Mucosa of stomach (tissue), 1 donor: ENCODE data around the gene STK39.

Experiments used
- H3K27me3 ChIP-seq: one replicate; pipeline ENCODE4 v1.7.0; 2013; ENCODE audit warnings: mild to moderate bottlenecking, low read length; ENCODE audit not compliant: control insufficient read depth, insufficient read depth
- H3K36me3 ChIP-seq: one replicate; pipeline ENCODE4 v1.7.0; 2013; ENCODE audit warnings: low read length; ENCODE audit not compliant: control insufficient read depth, insufficient read depth
- H3K4me1 ChIP-seq: one replicate; pipeline ENCODE4 v1.7.0; 2013; ENCODE audit warnings: mild to moderate bottlenecking, low read length; ENCODE audit not compliant: control insufficient read depth, insufficient read depth
- H3K4me3 ChIP-seq: one replicate; pipeline ENCODE4 v1.7.0; 2013; ENCODE audit warnings: low read length
- H3K9ac ChIP-seq: one replicate; pipeline ENCODE4 v1.7.0; 2013; ENCODE audit warnings: mild to moderate bottlenecking, low read length, moderate library complexity
- H3K9me3 ChIP-seq: one replicate; pipeline ENCODE4 v1.7.0; 2013; ENCODE audit warnings: mild to moderate bottlenecking, low read length, moderate library complexity; ENCODE audit not compliant: control insufficient read depth
- donor health status: Pancreatic carcinoma.

The STK39 gene

GRCh38 chr2:168216351-168217005, 30.9 kb downstream of the STK39 start:
- Histone ChIP-seq H3K4me3 (no peak overlapping the region), H3K4me1 (peaks cover 80% of the 10 kb centered on the region), H3K27me3 (no peaks in the 10 kb centered on the region), H3K9me3 (no peaks in the 10 kb centered on the region), H3K9ac (peak overlapping the region; percentile 49), H3K36me3 (no peaks in the 10 kb centered on the region)

- H3K9ac ChIP-seq: peak overlapping the region; percentile 8
- peaks cover 78% of the 10 kb centered on the region for H3K4me1 ChIP-seq
- no peak overlapping the region for H3K4me3 ChIP-seq
Observed at GRCh38 chr2:168215813-168216212, 31.6 kb downstream of the STK39 start.

GRCh38 chr2:168212866-168213265, 34.5 kb downstream of the STK39 start:
- Histone ChIP-seq H3K9ac (peak overlapping the region; percentile 73), H3K4me3 (peak overlapping the region; percentile 7), H3K36me3 (no peaks in the 10 kb centered on the region), H3K27me3 (no peaks in the 10 kb centered on the region), H3K4me1 (peaks cover 79% of the 10 kb centered on the region), H3K9me3 (no peaks in the 10 kb centered on the region)

More at GRCh38 chr2:168215813-168216212, 31.6 kb downstream of the STK39 start:
- Histone ChIP-seq H3K9me3 (no peaks in the 10 kb centered on the region), H3K27me3 (no peaks in the 10 kb centered on the region), H3K36me3 (no peaks in the 10 kb centered on the region)

DNA sequence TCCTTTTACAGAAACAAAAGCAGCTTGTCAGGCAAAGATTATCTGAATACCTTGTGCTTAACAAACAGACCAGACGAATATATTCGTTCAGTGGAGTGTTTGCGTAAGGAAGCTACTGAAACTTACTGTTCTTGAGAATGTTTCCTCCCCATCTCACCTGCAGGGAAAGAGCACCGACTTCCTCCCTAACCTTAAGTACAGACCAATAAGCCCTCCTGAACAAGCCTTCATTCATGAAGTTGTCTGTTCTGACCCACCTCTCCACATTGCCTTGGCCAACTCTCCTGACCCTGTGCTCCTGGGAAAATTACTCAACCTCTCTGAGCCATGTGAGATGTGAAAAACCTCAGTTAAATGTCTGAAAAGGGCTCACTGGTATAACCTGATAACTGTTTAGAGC, 35.2 kb downstream of the STK39 start:
- Histone ChIP-seq H3K27me3 (no peaks in the 10 kb centered on the region), H3K4me3 (peak overlapping the region; percentile 14), H3K36me3 (no peaks in the 10 kb centered on the region), H3K9ac (peak overlapping the region; percentile 73), H3K4me1 (peaks cover 75% of the 10 kb centered on the region), H3K9me3 (no peaks in the 10 kb centered on the region)

DNA sequence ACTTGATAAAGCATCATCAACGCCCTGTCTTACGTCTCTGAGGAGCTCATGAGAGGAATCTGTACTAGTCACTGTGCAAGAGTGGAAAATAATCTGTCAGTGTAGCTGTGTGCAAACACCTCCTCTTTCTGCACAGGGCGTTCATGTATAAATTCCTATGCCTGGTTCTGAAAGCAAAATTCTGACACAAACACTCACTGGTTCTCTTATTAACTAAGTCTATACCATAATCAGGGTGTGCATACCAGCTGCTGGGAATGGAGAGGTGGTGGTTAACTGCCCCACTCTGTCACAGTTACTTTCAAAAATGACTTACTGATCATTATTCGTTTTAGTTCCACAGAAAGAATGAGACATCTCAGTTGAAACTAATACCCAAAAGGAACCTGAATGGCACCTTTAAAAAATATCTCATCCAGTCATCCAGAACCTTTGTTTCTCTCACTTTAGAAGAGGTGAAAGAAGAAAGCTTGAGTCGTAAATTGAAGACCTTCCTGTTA, 35.7 kb downstream of the STK39 start:
- H3K4me1 ChIP-seq: peaks cover 71% of the 10 kb centered on the region
- no peaks in the 10 kb centered on the region for H3K36me3 ChIP-seq
- H3K4me3 ChIP-seq: peak overlapping the region; percentile 14
- peak overlapping the region; percentile 73 for H3K9ac ChIP-seq
- no peaks in the 10 kb centered on the region for H3K27me3 ChIP-seq
- no peaks in the 10 kb centered on the region for H3K9me3 ChIP-seq

- H3K9ac ChIP-seq: peak overlapping the region; percentile 73
- H3K4me3 ChIP-seq: no peak overlapping the region
- no peaks in the 10 kb centered on the region for H3K36me3 ChIP-seq
- no peaks in the 10 kb centered on the region for H3K27me3 ChIP-seq
- no peaks in the 10 kb centered on the region for H3K9me3 ChIP-seq
- peaks cover 64% of the 10 kb centered on the region for H3K4me1 ChIP-seq
Observed at GRCh38 chr2:168210895-168211570, 36.4 kb downstream of the STK39 start.

GRCh38 chr2:168210216-168210894, 37.0 kb downstream of the STK39 start:
- H3K4me1 ChIP-seq: peaks cover 57% of the 10 kb centered on the region
- no peaks in the 10 kb centered on the region for H3K36me3 ChIP-seq
- no peaks in the 10 kb centered on the region for H3K9me3 ChIP-seq
- H3K27me3 ChIP-seq: no peaks in the 10 kb centered on the region
- no peak overlapping the region for H3K4me3 ChIP-seq
- peak overlapping the region; percentile 41 for H3K9ac ChIP-seq

DNA sequence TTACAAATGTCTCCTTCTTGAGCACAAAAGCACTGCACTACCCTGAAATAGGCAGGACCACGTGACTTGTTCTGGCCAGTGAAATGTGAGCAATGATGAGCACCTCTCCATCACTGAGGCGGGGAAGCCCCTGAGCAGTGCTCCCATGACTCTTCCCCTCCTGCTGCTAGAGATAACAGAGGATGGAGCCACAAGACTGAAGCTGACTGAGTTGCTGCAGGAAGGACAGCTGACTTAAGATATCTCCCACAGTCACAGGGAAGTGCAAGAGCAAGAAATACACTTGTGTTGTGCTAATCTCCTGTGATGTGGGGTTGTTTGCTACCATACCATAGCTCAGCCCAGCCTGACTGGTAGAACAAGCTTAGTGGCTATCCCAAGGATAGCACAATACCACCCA, 38.7 kb downstream of the STK39 start:
- Histone ChIP-seq H3K27me3 (no peaks in the 10 kb centered on the region), H3K4me3 (no peak overlapping the region), H3K9me3 (no peaks in the 10 kb centered on the region), H3K4me1 (peaks cover 68% of the 10 kb centered on the region), H3K36me3 (no peaks in the 10 kb centered on the region), H3K9ac (no peak overlapping the region)

DNA sequence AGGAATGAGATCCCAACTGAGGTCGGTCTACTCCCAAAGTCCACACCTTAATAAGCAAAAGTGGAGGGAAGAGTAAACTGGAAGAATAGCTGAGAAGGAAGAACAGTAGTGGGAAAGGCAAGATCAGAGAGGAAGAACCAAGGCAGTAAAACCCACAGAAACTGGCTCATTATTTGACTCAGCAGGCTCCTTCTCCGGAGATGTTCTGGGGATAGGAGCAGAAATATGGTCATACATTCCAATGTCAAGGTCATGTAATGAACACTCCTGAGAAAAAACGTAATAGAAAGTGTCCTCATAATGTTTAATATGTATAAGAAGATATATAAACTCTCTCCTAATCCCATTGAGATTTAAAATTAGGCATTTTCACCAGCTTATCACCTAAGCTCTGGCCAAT, 39.5 kb downstream of the STK39 start:
- Histone ChIP-seq H3K9me3 (no peaks in the 10 kb centered on the region), H3K9ac (no peak overlapping the region), H3K27me3 (no peaks in the 10 kb centered on the region), H3K36me3 (no peaks in the 10 kb centered on the region), H3K4me3 (no peak overlapping the region), H3K4me1 (peaks cover 68% of the 10 kb centered on the region)

- no peaks in the 10 kb centered on the region for H3K27me3 ChIP-seq
- no peaks in the 10 kb centered on the region for H3K9me3 ChIP-seq
- no peaks in the 10 kb centered on the region for H3K36me3 ChIP-seq
- H3K9ac ChIP-seq: peak overlapping the region; percentile 22
- no peak overlapping the region for H3K4me3 ChIP-seq
- H3K4me1 ChIP-seq: peaks cover 58% of the 10 kb centered on the region
Observed at GRCh38 chr2:168203762-168204693, 43.4 kb downstream of the STK39 start.

GRCh38 chr2:168201584-168202116, 45.7 kb downstream of the STK39 start:
- Histone ChIP-seq H3K27me3 (no peaks in the 10 kb centered on the region), H3K9ac (no peak overlapping the region), H3K36me3 (no peaks in the 10 kb centered on the region), H3K9me3 (no peaks in the 10 kb centered on the region), H3K4me3 (no peak overlapping the region), H3K4me1 (peaks cover 65% of the 10 kb centered on the region)
